Measurements from ENCODE around the gene SPATA18.

Gene SPATA18, protein sequence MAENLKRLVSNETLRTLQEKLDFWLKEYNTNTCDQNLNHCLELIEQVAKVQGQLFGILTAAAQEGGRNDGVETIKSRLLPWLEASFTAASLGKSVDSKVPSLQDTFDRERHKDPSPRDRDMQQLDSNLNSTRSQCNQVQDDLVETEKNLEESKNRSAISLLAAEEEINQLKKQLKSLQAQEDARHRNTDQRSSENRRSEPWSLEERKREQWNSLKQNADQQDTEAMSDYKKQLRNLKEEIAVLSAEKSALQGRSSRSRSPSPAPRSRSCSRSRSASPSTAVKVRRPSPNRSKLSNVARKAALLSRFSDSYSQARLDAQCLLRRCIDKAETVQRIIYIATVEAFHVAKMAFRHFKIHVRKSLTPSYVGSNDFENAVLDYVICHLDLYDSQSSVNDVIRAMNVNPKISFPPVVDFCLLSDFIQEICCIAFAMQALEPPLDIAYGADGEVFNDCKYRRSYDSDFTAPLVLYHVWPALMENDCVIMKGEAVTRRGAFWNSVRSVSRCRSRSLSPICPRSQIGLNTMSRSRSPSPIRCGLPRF

DNA sequence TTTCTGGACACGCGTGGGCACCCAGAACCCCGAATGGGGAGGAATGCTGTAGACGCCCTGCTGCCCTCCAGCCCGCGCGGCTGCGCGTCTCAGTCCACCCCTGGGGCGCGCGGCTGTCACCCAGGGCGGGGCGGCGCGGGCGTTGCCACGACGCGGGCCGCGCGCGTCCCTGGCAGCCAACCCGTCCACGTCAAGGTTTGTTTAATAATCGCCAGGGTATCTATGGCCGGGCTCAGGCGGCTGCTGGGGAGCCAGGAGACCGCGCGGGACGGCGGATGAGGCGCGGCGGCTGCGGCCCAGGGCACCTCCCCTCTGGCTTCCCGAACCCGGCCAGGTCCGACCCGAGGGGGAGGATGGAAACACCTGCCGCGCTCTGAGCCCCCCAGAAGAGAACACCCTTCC is at the start of gene SPATA18:
Gene SPATA18 (plus strand): TSS at position 92 of the 402 bp plus-strand sequence. CDS start 401 bp downstream, outside the sequence.
- H3K4me3 ChIP-seq (ENCODE audit: low read depth, low read length): no peak within 1 kb of the TSS

DNA sequence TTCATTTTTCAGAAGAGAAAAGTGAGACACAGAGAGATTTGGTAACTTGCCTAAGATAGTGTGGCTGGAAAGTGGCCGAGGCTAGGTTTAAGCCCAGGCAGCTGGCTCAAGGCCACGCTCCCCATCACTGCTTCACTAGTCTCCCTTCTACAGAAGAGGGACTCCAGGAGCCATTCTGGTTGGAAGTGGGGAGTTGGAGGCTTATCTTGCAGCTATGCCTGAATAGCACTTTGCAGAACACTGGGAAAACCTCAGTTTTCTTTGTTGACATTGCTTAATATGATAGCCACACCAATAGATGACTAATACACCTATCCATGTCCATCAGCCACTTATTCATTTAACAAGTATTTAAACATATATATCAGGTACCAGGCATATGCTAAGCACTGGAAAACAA is 49.5 kb upstream of the SPATA18 start:
- no peak for DNase-seq (ENCODE audit: low read depth)
- no peak overlapping the region for H3K4me3 ChIP-seq (ENCODE audit: low read depth, low read length)
- TF ChIP-seq, protein P1, sequence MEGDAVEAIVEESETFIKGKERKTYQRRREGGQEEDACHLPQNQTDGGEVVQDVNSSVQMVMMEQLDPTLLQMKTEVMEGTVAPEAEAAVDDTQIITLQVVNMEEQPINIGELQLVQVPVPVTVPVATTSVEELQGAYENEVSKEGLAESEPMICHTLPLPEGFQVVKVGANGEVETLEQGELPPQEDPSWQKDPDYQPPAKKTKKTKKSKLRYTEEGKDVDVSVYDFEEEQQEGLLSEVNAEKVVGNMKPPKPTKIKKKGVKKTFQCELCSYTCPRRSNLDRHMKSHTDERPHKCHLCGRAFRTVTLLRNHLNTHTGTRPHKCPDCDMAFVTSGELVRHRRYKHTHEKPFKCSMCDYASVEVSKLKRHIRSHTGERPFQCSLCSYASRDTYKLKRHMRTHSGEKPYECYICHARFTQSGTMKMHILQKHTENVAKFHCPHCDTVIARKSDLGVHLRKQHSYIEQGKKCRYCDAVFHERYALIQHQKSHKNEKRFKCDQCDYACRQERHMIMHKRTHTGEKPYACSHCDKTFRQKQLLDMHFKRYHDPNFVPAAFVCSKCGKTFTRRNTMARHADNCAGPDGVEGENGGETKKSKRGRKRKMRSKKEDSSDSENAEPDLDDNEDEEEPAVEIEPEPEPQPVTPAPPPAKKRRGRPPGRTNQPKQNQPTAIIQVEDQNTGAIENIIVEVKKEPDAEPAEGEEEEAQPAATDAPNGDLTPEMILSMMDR (IDR thresholded peaks at IDR 0.05; ENCODE audit: low read depth, low read length): no peak
- TF ChIP-seq POLR2A (IDR thresholded peaks at IDR 0.05; ENCODE audit: extremely low read depth, insufficient read length): no peak
- TF ChIP-seq, protein P2, sequence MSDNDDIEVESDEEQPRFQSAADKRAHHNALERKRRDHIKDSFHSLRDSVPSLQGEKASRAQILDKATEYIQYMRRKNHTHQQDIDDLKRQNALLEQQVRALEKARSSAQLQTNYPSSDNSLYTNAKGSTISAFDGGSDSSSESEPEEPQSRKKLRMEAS (IDR thresholded peaks at IDR 0.05; ENCODE audit: low read depth, low read length): no peak
- no peak for TF ChIP-seq MYC (IDR thresholded peaks at IDR 0.05; ENCODE audit: low read depth, low read length)

More for the DNA sequence above, at the start of gene SPATA18:
- TF ChIP-seq, protein P2 (IDR thresholded peaks at IDR 0.05; ENCODE audit: low read depth, low read length): no peak
- TF ChIP-seq MYC (IDR thresholded peaks at IDR 0.05; ENCODE audit: low read depth, low read length): no peak
- no peak for TF ChIP-seq POLR2A (IDR thresholded peaks at IDR 0.05; ENCODE audit: extremely low read depth, insufficient read length)
- TF ChIP-seq, protein P1 (IDR thresholded peaks at IDR 0.05; ENCODE audit: low read depth, low read length): no peak
- no peak for DNase-seq (ENCODE audit: low read depth)

DNA sequence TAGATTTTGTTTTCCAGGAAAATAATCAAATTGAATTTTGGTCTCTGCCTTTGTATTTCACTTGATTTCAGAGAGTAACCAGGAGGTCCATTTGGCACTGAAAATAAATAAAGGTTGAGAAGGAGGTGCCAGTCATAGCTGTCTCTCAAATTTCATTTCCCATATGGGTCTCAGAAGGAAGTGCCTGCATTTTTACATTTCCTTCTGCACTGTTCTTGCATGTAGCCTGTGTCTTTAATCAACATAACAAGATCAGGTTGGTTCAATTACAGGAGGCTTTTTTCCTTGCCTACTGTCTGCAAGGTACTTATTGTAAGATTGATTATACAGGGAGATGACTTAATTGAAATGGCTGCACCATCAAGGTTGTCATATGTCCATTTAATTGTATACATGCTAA is 46.7 kb upstream of the SPATA18 start:
- no peak overlapping the region for H3K4me3 ChIP-seq (ENCODE audit: low read depth, low read length)
- TF ChIP-seq, protein P1 (IDR thresholded peaks at IDR 0.05; ENCODE audit: low read depth, low read length): no peak
- TF ChIP-seq MYC (IDR thresholded peaks at IDR 0.05; ENCODE audit: low read depth, low read length) (no peak), POLR2A (IDR thresholded peaks at IDR 0.05; ENCODE audit: extremely low read depth, insufficient read length) (no peak)
- TF ChIP-seq, protein P2 (IDR thresholded peaks at IDR 0.05; ENCODE audit: low read depth, low read length): no peak
- DNase-seq (ENCODE audit: low read depth): no peak

DNA sequence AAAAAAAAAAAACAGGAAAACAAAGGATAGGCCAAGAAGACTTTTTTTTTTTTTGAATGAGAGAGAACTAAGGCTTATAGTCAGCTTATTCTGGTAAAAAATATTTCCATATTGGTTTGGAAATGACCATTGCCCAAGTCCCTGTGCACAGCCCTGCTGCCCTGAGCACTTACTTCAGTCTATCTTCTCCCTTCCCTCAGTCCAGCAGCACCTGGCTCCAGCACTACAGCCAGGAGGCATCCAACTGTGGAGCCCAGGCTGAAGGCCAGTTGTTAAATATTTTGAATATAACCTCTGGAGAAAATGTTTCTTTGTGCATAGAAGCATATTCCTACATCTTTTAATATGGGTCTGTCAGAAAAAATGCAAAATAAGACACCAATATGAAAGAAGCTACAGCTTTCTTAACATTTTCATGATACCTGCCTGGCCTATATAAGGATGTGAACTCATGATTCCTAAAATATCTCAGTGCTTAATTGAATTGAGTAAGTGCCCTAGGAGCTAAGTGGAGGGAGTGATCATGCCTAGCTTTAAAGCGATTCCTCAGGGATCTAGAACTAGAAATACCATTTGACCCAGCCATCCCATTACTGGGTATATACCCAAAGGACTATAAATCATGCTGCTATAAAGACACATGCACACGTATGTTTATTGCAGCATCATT is 45.4 kb upstream of the SPATA18 start:
- DNase-seq (ENCODE audit: low read depth): no peak

DNA sequence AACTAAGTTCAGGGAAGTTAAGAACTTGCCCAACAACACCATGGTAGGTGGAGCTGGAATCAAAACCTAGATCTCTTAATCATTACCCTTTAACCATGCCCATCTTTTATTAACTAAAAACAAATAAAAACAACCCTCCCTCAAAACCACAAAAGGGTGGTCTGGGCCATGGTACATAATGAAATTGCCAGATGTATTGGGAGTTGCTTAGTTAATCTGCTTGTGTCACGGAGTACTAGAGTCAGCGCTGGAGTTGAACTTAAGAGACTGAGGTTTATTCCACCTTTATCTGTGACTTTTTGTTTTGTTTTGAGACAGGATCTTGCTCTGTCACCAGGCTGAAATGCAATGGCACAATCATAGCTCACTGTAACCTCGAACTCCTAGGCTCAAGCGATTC is 44.2 kb upstream of the SPATA18 start:
- no peak overlapping the region for H3K4me3 ChIP-seq (ENCODE audit: low read depth, low read length)
- no peak for DNase-seq (ENCODE audit: low read depth)
- no peak for TF ChIP-seq POLR2A (IDR thresholded peaks at IDR 0.05; ENCODE audit: extremely low read depth, insufficient read length)
- TF ChIP-seq MYC (IDR thresholded peaks at IDR 0.05; ENCODE audit: low read depth, low read length): no peak
- TF ChIP-seq, protein P1 (IDR thresholded peaks at IDR 0.05; ENCODE audit: low read depth, low read length): no peak
- TF ChIP-seq, protein P2 (IDR thresholded peaks at IDR 0.05; ENCODE audit: low read depth, low read length): no peak

More for the DNA sequence above, 45.4 kb upstream of the SPATA18 start:
- no peak overlapping the region for H3K4me3 ChIP-seq (ENCODE audit: low read depth, low read length)
- TF ChIP-seq, protein P2 (IDR thresholded peaks at IDR 0.05; ENCODE audit: low read depth, low read length): no peak

DNA sequence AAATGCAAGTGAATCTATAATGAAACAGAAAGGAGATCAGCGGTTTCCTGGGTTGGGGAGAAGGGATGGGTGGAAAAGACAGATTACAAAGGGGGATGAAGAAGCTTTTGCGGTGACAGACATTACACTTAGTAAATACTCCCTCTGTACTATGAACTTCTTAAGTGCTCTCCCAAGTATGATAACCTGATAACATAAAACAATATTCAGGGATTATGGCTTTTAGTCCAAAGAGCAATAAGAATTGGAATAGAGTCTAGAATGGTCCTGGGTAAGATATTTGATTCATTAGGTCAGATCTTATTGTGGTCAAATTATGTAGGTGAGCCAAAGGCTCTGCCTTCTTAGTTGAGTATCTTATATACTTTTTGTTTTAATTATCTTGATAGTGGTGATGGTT is 40.1 kb upstream of the SPATA18 start:
- H3K4me3 ChIP-seq (ENCODE audit: low read depth, low read length): no peak overlapping the region

More for the DNA sequence above, 40.1 kb upstream of the SPATA18 start:
- DNase-seq (ENCODE audit: low read depth): no peak
- no peak for TF ChIP-seq MYC (IDR thresholded peaks at IDR 0.05; ENCODE audit: low read depth, low read length)
- TF ChIP-seq, protein P2 (IDR thresholded peaks at IDR 0.05; ENCODE audit: low read depth, low read length): no peak
- TF ChIP-seq, protein P1 (IDR thresholded peaks at IDR 0.05; ENCODE audit: low read depth, low read length): no peak
- no peak for TF ChIP-seq POLR2A (IDR thresholded peaks at IDR 0.05; ENCODE audit: extremely low read depth, insufficient read length)
